IMR-90 (cell line): ENCODE data around the gene CCDC30. TPM values are rescaled to one million over a fixed set of nuclear protein-coding genes. Genes with fewer than 3 reads are reported as not detected.

Experiments
- ATAC-seq: fragments of 200-7000 bp; cut with Tn5 transposase; 2 replicates; pipeline ENCODE4 v1.9.1; 2020; ENCODE audit warnings: low read depth, mild to moderate bottlenecking, moderate library complexity
- BruUV-seq: library from RNA; stranded (reverse); fragments of 400-500 nt; replicated peaks from 2 replicates; lab custom pipeline; 2021; lab: Mats Ljungman, UMichigan
- CTCF ChIA-PET: fragments of 300-600 bp; formaldehyde crosslinking; extraction: SDS; loops from one replicate; lab custom pipeline; 2021; ENCODE audit warnings: antibody characterized with exemption; lab: Yijun Ruan, JAX
- POLR2A ChIA-PET: fragments of 300-600 bp; sonication (Branson Sonifier 250); formaldehyde crosslinking; loops from one replicate; lab custom pipeline; 2022; ENCODE audit warnings: antibody characterized with exemption; ENCODE audit not compliant: unreplicated experiment; lab: Charles Lee
- DNase-seq: peaks from one replicate; pipeline ENCODE4 v3.0.0; 2013
- H2AFZ ChIP-seq: replicated peaks from 2 replicates; pipeline ENCODE3; 2013; ENCODE audit warnings: low read length, mild to moderate bottlenecking; ENCODE audit not compliant: poor library complexity
- H2AK5ac ChIP-seq: 2 replicates; pipeline ENCODE4 v1.6.1; 2013; ENCODE audit warnings: low read depth, low read length, inconsistent platforms
- H2AK9ac ChIP-seq: replicated peaks from 2 replicates; pipeline ENCODE3; 2013; ENCODE audit warnings: mild to moderate bottlenecking, low read depth, low read length, moderate library complexity; ENCODE audit not compliant: poor library complexity
- H2BK120ac ChIP-seq: 2 replicates; pipeline ENCODE4 v1.6.1; 2013; ENCODE audit warnings: low read depth, low read length, inconsistent platforms
- H2BK15ac ChIP-seq: 3 replicates; pipeline ENCODE4 v1.6.1; 2013; ENCODE audit warnings: low read depth, low read length, inconsistent platforms
- H2BK20ac ChIP-seq: 2 replicates; pipeline ENCODE4 v1.6.1; 2013; ENCODE audit warnings: low read depth, mild to moderate bottlenecking, inconsistent platforms, low read length, moderate library complexity
- H2BK5ac ChIP-seq: 2 replicates; pipeline ENCODE4 v1.6.1; 2013; ENCODE audit warnings: mild to moderate bottlenecking, low read depth, low read length, inconsistent platforms; ENCODE audit not compliant: poor library complexity, severe bottlenecking
- H3K14ac ChIP-seq: replicated peaks from 2 replicates; pipeline ENCODE4 v1.6.1; 2013; ENCODE audit warnings: low read depth, low read length, inconsistent platforms
- H3K18ac ChIP-seq: 2 replicates; pipeline ENCODE4 v1.6.1; 2013; ENCODE audit warnings: low read depth, low read length, control low read depth
- H3K23ac ChIP-seq: 2 replicates; pipeline ENCODE4 v1.6.1; 2013; ENCODE audit warnings: low read depth, low read length, inconsistent platforms
- H3K27ac ChIP-seq: 2 replicates; pipeline ENCODE4 v1.5.1; 2013; ENCODE audit warnings: mild to moderate bottlenecking, control low read depth, low read length; ENCODE audit not compliant: insufficient read depth
- H3K27me3 ChIP-seq: 2 replicates; pipeline ENCODE4 v1.6.1; 2013; ENCODE audit warnings: low read length; ENCODE audit not compliant: control insufficient read depth, insufficient read depth
- H3K36me3 ChIP-seq: 2 replicates; pipeline ENCODE4 v1.6.1; 2013; ENCODE audit warnings: low read length, mixed read lengths; ENCODE audit not compliant: control insufficient read depth, insufficient read depth
- H3K4ac ChIP-seq: 2 replicates; pipeline ENCODE4 v1.6.1; 2013; ENCODE audit warnings: low read depth, low read length, inconsistent platforms
- H3K4me1 ChIP-seq: 2 replicates; pipeline ENCODE4 v1.6.1; 2013; ENCODE audit warnings: low read length, mixed read lengths; ENCODE audit not compliant: control insufficient read depth, insufficient read depth
- H3K4me2 ChIP-seq: 2 replicates; pipeline ENCODE4 v1.6.1; 2013; ENCODE audit warnings: low read depth, mild to moderate bottlenecking, control low read depth, low read length, moderate library complexity
- H3K4me3 ChIP-seq: 2 replicates; pipeline ENCODE4 v1.5.1; 2013; ENCODE audit warnings: low read depth, mild to moderate bottlenecking, control low read depth, low read length, moderate library complexity; ENCODE audit not compliant: insufficient read depth
- H3K56ac ChIP-seq: 2 replicates; pipeline ENCODE4 v1.6.1; 2013; ENCODE audit warnings: low read length, inconsistent platforms; ENCODE audit not compliant: insufficient read depth; ENCODE audit errors: extremely low read depth
- H3K79me1 ChIP-seq, 2 experiments: 2 replicates each; pipeline ENCODE4 v1.6.1; 2013; ENCODE audit warnings: low read length in 2 of 2, inconsistent platforms in 1 of 2, low read depth in 1 of 2
- H3K9ac ChIP-seq: 2 replicates; pipeline ENCODE4 v1.6.1; 2013; ENCODE audit warnings: low read depth, low read length, control low read depth
- H3K9me1 ChIP-seq: 2 replicates; pipeline ENCODE4 v1.6.1; 2013; ENCODE audit warnings: low read length, inconsistent platforms; ENCODE audit not compliant: insufficient read depth
- H3K9me3 ChIP-seq: 2 replicates; pipeline ENCODE4 v1.6.1; 2013; ENCODE audit warnings: low read length; ENCODE audit not compliant: control insufficient read depth, insufficient read depth
- H4K20me1 ChIP-seq: 2 replicates; pipeline ENCODE4 v1.6.1; 2013; ENCODE audit warnings: low read length, inconsistent platforms; ENCODE audit not compliant: insufficient read depth
- H4K5ac ChIP-seq: 2 replicates; pipeline ENCODE4 v1.6.1; 2013; ENCODE audit warnings: mild to moderate bottlenecking, low read depth, low read length, control low read depth
- H4K8ac ChIP-seq, 2 experiments: 2 replicates each; pipeline ENCODE4 v1.6.1; 2013; ENCODE audit warnings: low read depth in 2 of 2, low read length in 2 of 2, control low read depth in 1 of 2, inconsistent platforms in 1 of 2
- H4K91ac ChIP-seq: 2 replicates; pipeline ENCODE4 v1.6.1; 2013; ENCODE audit warnings: low read depth, low read length, inconsistent platforms; ENCODE audit not compliant: insufficient read depth
- BHLHE40 ChIP-seq: fragments of 150-350 bp; IDR thresholded peaks from 2 replicates; pipeline ENCODE4 v1.6.1; 2016; ENCODE audit warnings: mild to moderate bottlenecking, low read depth, low read length
- FOS ChIP-seq: fragments of 150-350 bp; IDR thresholded peaks from 2 replicates; pipeline ENCODE4 v1.6.1; 2016; ENCODE audit warnings: low read depth, low read length
- WGBS, 2 experiments: methylation state at CpG; one replicate each; pipeline versions ENCODE4 v1.1.5 to v1.1.7; 2013; ENCODE audit warnings: missing lambda C conversion rate in 2 of 2; ENCODE audit not compliant: insufficient read length in 1 of 2; ENCODE audit errors: extremely low coverage in 2 of 2; 5-methylcytosine and 5-hydroxymethylcytosine counted together
- dilution Hi-C: fragments of 300-500 bp; cut with HindIII; formaldehyde crosslinking; loops from one replicate; pipeline ENCODE4 v1.14.3; 2018; ENCODE audit warnings: low sequenced_read_pairs; ENCODE audit not compliant: unreplicated experiment
- in situ Hi-C: fragments of 300-500 bp; cut with MboI; formaldehyde crosslinking; loops from 3 replicates; pipeline ENCODE4 v1.14.3; 2019; ENCODE audit warnings: low sequenced_read_pairs, inconsistent platforms, mixed read lengths
- intact Hi-C: fragments of 100-400 bp; cut with micrococcal nuclease; formaldehyde crosslinking; loops from 2 replicates; pipeline ENCODE4 v1.10.0; 2022
- polyA plus RNA-seq, 3 experiments: library from polyadenylated mRNA; depleted of rRNA; stranded (reverse); fragments of >200 nt; gene quantifications; 2 replicates each; pipeline ENCODE4 v1.2.3, GENCODE V29; 2012; ENCODE audit warnings: low replicate concordance in 1 of 3
- total RNA-seq: library from RNA; depleted of rRNA; stranded (reverse); fragments of >200 nt; gene quantifications from 2 replicates; pipeline ENCODE4 v1.2.3, GENCODE V29; 2012

CCDC30 gene
- total and polyA plus RNA-seq, 2 of the 4 experiments (the other 2 are of a cell fraction) = 0.14 to 0.18 TPM

GRCh38 chr1:42434340-42434739 lies 28.7 kb upstream of the CCDC30 start:
- no peak overlapping the region for H2BK120ac ChIP-seq
- H3K9ac ChIP-seq = no peak overlapping the region
- H3K4me1 ChIP-seq = no peaks in the 10 kb centered on the region
- ChIA-PET CTCF (no interaction called here), POLR2A (no interaction called here)
- H3K4me3 ChIP-seq = no peak overlapping the region
- H3K27ac ChIP-seq = no peak overlapping the region
- WGBS, 2 experiments = no CpG with 5 or more reads among the region's 4 CpGs
- H4K8ac ChIP-seq = no peak overlapping the region
- H3K23ac ChIP-seq = no peak overlapping the region
- H2AFZ ChIP-seq = no peak overlapping the region
- no peak overlapping the region for H2AK5ac ChIP-seq
- H3K9me3 ChIP-seq = no peaks in the 10 kb centered on the region
- in situ Hi-C loops (no loop called here), dilution Hi-C loops (no loop called here), intact Hi-C loops (no loop called here)
- no peak overlapping the region for H4K5ac ChIP-seq
- H3K4me2 ChIP-seq = no peak overlapping the region
- ATAC-seq (no peak), DNase-seq (no peak)
- TF ChIP-seq FOS (no peak), BHLHE40 (no peak)
- H2BK20ac ChIP-seq = no peak overlapping the region
- H3K18ac ChIP-seq = no peak overlapping the region
- no peak overlapping the region for H3K56ac ChIP-seq
- no peak overlapping the region for H2BK5ac ChIP-seq
- no peaks in the 10 kb centered on the region for H4K20me1 ChIP-seq
- no TSS peak for BruUV-seq
- H2AK9ac ChIP-seq = no peak overlapping the region
- H3K27me3 ChIP-seq = peaks cover 7% of the 10 kb centered on the region
- no peak overlapping the region for H3K4ac ChIP-seq
- H3K14ac ChIP-seq = no peak overlapping the region
- no peaks in the 10 kb centered on the region for H3K79me1 ChIP-seq
- H3K36me3 ChIP-seq = no peaks in the 10 kb centered on the region
- no peaks in the 10 kb centered on the region for H3K9me1 ChIP-seq
- H4K91ac ChIP-seq = no peak overlapping the region
- H2BK15ac ChIP-seq = no peak overlapping the region
